Right renal cortex interstitium (tissue), 3 donors: Measurements from ENCODE around the gene ERGIC2. TPM values are rescaled to one million over a fixed set of nuclear protein-coding genes. Genes with fewer than 3 reads are reported as not detected.
"Not testable (repeated sequence)": the region's sequence is repeated elsewhere in the genome, so short reads cannot be mapped to it uniquely, and the experiment has no call there.

Experiments used
- DNase-seq, 3 donors: peaks; one replicate each; pipeline ENCODE4 v3.0.0-alpha.2; 2013; ENCODE audit warnings: low read depth in 3 of 3, low spot score in 2 of 3
- polyA plus RNA-seq, 3 donors: library from polyadenylated mRNA; unstranded; fragments of 120-200 nt; gene quantifications; one replicate each; pipeline ENCODE4 v1.2.1, GENCODE V29; 2013; ENCODE audit not compliant: insufficient read length in 3 of 3

The ERGIC2 gene
- polyA plus RNA-seq: 100 to 1,000 TPM; 103 to 117 (median 109) TPM

- peak; percentile 99 for DNase-seq
Observed at GRCh38 chr12:29380536-29381523, at the start of gene ERGIC2. Gene ERGIC2, minus strand, starts transcription at chr12:29381172. Its CDS starts 9,539 bp downstream, at chr12:29371633.

- no peak for DNase-seq
Observed at GRCh38 chr12:29430716-29431044, 49.7 kb upstream of the ERGIC2 start.

GRCh38 chr12:29429999-29430715 lies 49.2 kb upstream of the ERGIC2 start:
- DNase-seq: no peak

GRCh38 chr12:29428633-29429032 lies 47.7 kb upstream of the ERGIC2 start:
- DNase-seq: no peak

- DNase-seq: no peak
Observed at GRCh38 chr12:29427964-29428363, 47.0 kb upstream of the ERGIC2 start.

- no peak for DNase-seq
Observed at GRCh38 chr12:29426498-29426897, 45.5 kb upstream of the ERGIC2 start.

- DNase-seq: no peak
Observed at GRCh38 chr12:29425722-29426121, 44.8 kb upstream of the ERGIC2 start.

GRCh38 chr12:29416748-29417147 lies 35.8 kb upstream of the ERGIC2 start:
- DNase-seq: no peak

- no peak for DNase-seq
Observed at GRCh38 chr12:29415111-29415510, 34.1 kb upstream of the ERGIC2 start.

- DNase-seq: no peak
Observed at GRCh38 chr12:29414368-29414767, 33.4 kb upstream of the ERGIC2 start.

GRCh38 chr12:29405561-29405960 lies 24.6 kb upstream of the ERGIC2 start:
- DNase-seq: no peak

GRCh38 chr12:29403991-29404390 lies 23.0 kb upstream of the ERGIC2 start:
- no peak for DNase-seq

GRCh38 chr12:29402437-29402836 lies 21.5 kb upstream of the ERGIC2 start:
- no peak for DNase-seq

GRCh38 chr12:29398495-29398894 lies 17.5 kb upstream of the ERGIC2 start:
- no peak for DNase-seq

GRCh38 chr12:29396774-29397173 lies 15.8 kb upstream of the ERGIC2 start:
- DNase-seq: no peak

GRCh38 chr12:29395356-29395755 lies 14.4 kb upstream of the ERGIC2 start:
- DNase-seq: no peak

- DNase-seq: not testable (repeated sequence)
Observed at GRCh38 chr12:29390419-29390818, 9.4 kb upstream of the ERGIC2 start.

GRCh38 chr12:29389295-29389919 lies 8.4 kb upstream of the ERGIC2 start:
- DNase-seq: no peak

- not testable (repeated sequence) for DNase-seq
Observed at GRCh38 chr12:29386084-29386680, 5.2 kb upstream of the ERGIC2 start.

- not testable (repeated sequence) for DNase-seq
Observed at GRCh38 chr12:29385194-29385593, 4.2 kb upstream of the ERGIC2 start.

- DNase-seq: no peak
Observed at GRCh38 chr12:29382251-29382650, 1.3 kb upstream of the ERGIC2 start.
